Esophagus mucosa (tissue), 1 donor: Measurements from ENCODE around the gene GSG1L2. TPM values are rescaled to one million over a fixed set of nuclear protein-coding genes. Genes with fewer than 3 reads are reported as not detected.
"Not testable (repeated sequence)": the region's sequence is repeated elsewhere in the genome, so short reads cannot be mapped to it uniquely, and the experiment has no call there.

ENCODE experiments used
- ATAC-seq: fragments of 200-7000 bp; cut with Tn5 transposase; one replicate; pipeline ENCODE4 v1.9.1; 2020
- total RNA-seq: library from RNA; stranded (reverse); gene quantifications from one replicate; pipeline ENCODE4 v1.2.4, GENCODE V29; 2023
- donor health status: DM: yes; HTN: yes; CAD: no.

The GSG1L2 gene
- total RNA-seq, 1 donor from 2014 or later = not detected

- no peak for ATAC-seq
Measured at GRCh38 chr17:9788601-9789000, 33.3 kb downstream of the GSG1L2 start.

- no peak for ATAC-seq
Measured at GRCh38 chr17:9784544-9784943, 37.3 kb downstream of the GSG1L2 start.

GRCh38 chr17:9783465-9783864, 38.4 kb downstream of the GSG1L2 start:
- not testable (repeated sequence) for ATAC-seq

- ATAC-seq = no peak
Measured at GRCh38 chr17:9783050-9783449, 38.8 kb downstream of the GSG1L2 start.

- no peak for ATAC-seq
Measured at GRCh38 chr17:9780552-9780951, 41.3 kb downstream of the GSG1L2 start.

- no peak for ATAC-seq
Measured at GRCh38 chr17:9776911-9777310, 45.0 kb downstream of the GSG1L2 start.

GRCh38 chr17:9772658-9773057, 49.2 kb downstream of the GSG1L2 start:
- ATAC-seq = no peak

- no peak for ATAC-seq
Measured at GRCh38 chr17:9771465-9771864, 50.4 kb downstream of the GSG1L2 start.

GRCh38 chr17:9769036-9769695, 52.7 kb downstream of the GSG1L2 start:
- no peak for ATAC-seq

- ATAC-seq = peak; percentile 53
Measured at GRCh38 chr17:9768381-9768934, 53.4 kb downstream of the GSG1L2 start.

- ATAC-seq = no peak
Measured at GRCh38 chr17:9767432-9767991, 54.4 kb downstream of the GSG1L2 start.

- no peak for ATAC-seq
Measured at GRCh38 chr17:9766970-9767369, 54.9 kb downstream of the GSG1L2 start.

GRCh38 chr17:9765322-9765721, 56.6 kb downstream of the GSG1L2 start:
- ATAC-seq = no peak

- no peak for ATAC-seq
Measured at GRCh38 chr17:9763643-9764042, 58.2 kb downstream of the GSG1L2 start.

GRCh38 chr17:9760266-9760665, 61.6 kb downstream of the GSG1L2 start:
- no peak for ATAC-seq

- no peak for ATAC-seq
Measured at GRCh38 chr17:9755083-9755482, 66.8 kb downstream of the GSG1L2 start.

Other genes with a start within 250 kb of the GSG1L2 start
- 45.9 TPM for gene STX8, start 246.3 kb downstream of the GSG1L2 start, total RNA-seq
- not detected for gene CFAP52, start 245.4 kb downstream of the GSG1L2 start, total RNA-seq
- gene USP43, start 176.6 kb downstream of the GSG1L2 start, total RNA-seq = 8.8 TPM
- gene DHRS7C, start 30.5 kb downstream of the GSG1L2 start, total RNA-seq = not detected
- gene GLP2R, start 3.8 kb upstream of the GSG1L2 start, total RNA-seq = not detected
- gene RCVRN, start 83.2 kb upstream of the GSG1L2 start, total RNA-seq = not detected